ENCODE results near the gene COA8.
"Not testable (repeated sequence)": the region's sequence is repeated elsewhere in the genome, so short reads cannot be mapped to it uniquely, and the experiment has no call there.

Gene COA8

DNA sequence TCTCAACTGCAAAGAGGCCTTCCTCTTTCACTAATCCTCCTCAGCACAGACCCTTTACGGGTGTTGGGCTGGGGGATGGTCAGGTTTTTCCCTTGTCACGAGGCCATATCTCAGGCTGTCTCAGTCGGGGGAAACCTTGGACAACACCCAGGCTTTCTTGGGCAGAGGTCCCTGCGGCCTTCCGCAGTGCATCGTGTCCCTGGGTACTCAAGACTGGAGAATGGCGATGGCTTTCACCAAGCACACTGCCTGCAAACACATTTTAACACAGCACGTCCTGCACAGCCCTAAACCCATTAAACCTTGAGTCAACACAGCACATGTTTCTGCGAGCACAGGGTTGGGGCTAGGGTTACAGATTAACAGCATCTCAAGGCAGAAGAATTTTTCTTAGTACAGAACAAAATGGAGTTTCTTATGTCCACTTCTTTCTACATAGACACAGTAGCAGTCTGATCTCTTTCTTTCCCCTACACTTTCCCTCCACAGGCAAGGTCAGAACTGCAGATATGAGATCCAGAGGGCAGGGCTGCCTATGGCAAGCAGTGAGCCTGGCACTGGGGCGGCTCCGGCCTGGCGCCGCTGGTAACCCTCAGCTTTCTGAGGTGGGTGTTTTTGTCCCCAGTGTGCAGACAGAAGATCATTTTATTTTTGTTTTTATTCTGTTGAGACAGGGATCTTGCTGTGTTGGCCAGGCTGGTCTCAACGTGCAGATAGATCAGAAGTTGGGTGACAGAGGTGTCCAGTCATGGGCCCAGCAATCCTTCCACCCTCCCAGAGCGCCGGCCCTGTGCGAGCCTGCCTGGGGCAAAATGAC, 37.1 kb upstream of the COA8 start:
- DNase-seq (ENCODE audit: low read depth in 2 of 2) = not testable (repeated sequence)

DNA sequence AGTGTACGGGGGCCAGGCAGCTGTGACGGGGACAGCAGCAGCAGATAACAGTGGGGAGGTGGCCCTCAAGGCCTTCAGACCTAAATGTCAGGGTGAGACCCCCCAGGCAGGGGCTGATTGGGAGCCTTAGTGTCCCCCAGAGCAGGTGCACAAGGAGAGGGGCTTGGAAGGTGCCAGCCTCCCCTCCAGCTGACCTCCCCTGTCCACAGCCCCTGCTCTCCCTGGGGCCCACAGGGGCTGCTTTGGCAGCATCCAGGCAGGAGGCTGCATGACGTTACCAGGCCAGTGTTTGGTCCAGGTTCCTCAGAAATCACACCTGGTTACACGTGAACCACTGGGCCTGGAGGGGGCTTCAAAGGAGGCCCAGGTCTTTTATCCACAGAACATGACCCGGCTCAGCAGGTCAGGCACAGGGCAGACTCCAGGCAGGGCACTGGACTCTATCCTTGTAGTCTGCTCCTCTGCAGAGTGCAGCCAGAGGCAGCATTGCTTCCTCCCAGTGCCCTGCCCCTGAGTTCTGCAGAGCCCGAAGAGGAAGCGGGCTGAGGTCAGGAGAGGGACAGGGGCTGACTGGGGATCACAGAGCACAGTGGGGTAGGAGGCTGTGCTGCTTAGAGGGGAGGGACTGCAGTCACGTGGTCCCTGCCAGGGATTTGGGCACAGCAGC, 36.4 kb upstream of the COA8 start:
- DNase-seq (ENCODE audit: low read depth in 2 of 2) = no peak

DNA sequence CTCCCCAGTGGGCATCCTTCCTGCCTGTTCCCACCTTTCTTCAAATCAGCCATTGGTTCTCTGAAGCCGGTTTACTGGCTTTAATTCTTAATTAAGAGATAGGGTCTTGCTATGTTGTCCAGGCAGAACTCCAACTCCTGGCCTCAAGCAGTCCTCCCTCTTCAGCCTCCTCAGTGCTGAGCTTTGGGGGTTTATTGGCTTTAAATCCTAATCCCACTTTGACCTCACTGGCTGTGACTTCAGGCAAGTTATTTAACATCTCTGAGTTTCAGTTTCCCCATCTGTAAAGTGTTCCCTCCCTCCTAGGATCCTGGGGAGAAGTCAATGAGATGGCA, 35.9 kb upstream of the COA8 start:
- no peak for DNase-seq (ENCODE audit: low read depth in 2 of 2)

DNA sequence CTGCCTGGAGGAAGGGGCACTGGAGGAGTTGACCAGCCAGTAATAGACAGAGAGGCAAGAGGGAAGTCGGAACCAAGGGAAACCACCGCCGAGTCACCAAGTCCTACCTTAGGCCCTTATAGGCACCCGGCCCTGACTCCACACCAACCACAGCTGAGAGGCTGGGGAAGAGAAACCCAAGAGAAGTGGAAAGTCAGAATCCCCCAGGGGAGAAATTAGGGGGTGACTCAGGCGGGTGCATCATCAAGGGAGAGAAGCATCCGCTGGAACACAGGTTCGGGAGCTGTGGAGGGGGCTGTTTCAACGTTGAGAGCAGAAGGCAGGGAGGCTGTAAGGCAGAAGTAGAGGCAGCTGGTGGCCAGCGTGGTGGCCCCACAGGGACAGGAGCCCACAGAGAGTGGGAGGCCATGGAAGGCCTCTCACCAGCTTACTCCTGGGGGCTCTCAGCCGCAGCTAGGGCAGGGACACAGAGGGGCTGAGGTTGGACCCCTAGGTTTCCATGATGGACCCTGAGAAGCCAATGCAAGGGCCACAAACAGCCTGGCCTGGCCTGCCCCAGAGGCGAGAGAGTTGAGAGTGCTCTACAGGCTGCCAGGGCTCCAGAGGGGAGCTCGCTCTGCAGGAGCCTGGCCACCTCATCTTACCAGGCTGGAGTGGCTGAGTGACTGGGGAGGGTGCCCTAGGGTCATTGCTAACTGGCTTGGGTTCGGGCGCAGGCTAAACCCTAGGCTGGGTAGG, 35.2 kb upstream of the COA8 start:
- peak in 1 of 2 donors; percentile 23 for DNase-seq (ENCODE audit: low read depth in 2 of 2)

DNA sequence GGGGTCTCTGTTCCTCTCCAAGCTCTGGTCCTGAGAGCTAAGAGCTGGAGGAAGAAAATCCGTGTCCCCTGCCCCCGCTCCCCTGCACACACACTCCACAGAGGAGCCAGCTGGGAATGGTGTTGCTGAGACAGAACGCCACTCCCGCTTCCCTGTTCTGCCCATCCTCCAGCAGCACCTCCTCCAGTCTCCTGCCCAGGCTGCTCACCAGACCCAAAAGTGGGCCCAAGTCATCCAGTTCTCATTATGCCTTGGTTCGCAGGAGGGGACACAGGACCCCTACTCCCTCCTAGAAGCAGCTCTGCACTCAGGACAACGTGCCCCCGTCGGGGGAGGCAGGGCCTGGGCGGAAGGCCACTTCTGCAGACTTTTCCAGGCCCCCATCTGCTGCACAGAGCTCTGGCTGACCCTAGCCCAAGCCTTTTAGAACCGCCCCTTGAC, 34.6 kb upstream of the COA8 start:
- DNase-seq (ENCODE audit: low read depth in 2 of 2) = no peak

DNA sequence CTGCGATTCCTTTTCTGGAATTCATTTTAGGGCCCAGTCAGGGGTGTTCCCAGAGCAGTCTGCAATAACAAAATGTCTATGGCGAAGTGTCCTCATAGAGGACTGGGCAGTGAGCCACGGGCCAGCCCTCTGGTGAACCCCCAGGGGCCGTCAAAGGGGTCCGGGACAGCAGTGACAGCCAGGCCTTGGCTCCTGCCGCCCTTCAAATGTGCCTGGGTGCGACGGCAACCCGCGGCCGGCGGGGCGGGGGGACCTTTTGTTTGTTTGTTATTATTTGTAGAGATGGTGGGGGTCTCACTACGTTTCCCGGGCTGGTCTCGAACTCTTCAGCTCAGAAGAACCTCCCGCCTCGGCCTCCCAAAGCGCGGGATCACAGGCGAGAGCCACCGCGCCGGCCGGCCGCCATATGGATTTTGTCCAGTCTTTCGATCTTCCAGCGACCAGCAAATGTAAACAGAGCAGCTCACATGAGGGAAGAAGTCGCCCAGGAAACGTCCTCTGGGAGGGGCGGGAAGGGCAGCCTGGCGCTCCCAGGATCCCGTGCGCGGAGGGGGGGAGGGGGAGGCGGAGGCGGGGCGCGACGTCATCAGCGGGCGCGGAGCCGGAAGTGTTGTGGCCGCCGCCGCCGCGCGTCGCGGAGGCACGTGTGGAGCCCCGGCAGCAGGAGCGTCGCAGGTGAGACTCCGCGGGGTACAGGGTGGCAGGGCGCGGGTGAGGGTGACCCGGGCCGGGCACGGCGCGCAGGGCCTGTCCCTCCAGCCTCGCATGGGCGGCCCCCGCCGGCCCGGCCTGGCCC, 34.0 kb upstream of the COA8 start, which contains the start of gene TRMT61A:
TSS of gene TRMT61A (plus strand) at position 610 of the 796 bp plus-strand sequence. CDS start 783 bp downstream, outside the sequence.
- peak; percentile 54 to 66 for DNase-seq (ENCODE audit: low read depth in 2 of 2)

DNA sequence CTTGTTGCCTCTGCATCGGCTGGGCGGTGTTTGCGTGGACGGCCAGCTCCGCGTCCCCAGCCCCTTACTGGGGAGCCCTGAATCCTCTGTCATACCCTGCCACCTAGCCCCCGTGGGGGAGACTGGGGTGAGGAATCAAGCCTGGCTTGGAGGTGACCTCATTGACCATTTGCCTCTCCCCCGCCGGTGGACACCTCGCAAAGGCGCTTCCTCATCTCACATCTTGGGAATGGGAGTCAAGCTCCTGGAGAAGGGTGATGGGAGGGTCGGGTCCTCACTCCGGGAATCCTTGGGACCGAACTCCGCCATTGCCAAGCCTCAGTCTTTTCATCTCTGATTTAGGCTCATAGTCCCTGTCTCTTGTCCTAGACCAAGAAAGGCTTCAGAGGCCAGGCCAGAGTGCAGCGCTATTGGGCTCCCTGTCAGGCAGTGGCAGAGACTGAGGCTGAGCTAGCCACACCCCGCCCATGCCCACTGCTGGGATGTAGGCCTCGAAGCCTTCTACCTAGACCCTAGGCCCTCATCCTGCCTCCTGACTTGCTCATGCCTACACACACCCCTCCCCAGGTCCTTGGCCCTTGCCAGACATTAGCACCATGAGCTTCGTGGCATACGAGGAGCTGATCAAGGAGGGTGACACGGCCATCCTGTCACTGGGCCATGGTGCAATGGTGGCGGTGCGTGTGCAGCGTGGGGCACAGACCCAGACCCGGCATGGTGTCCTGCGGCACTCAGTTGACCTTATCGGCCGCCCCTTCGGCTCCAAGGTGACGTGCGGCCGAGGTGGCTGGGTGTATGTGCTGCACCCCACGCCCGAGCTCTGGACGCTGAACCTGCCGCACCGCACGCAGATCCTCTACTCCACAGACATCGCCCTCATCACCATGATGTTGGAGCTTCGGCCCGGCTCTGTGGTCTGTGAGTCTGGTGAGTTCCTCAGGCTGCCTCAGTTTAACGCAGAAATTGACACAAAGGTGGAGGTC, 33.1 kb upstream of the COA8 start:
- DNase-seq (ENCODE audit: low read depth in 2 of 2) = no peak

DNA sequence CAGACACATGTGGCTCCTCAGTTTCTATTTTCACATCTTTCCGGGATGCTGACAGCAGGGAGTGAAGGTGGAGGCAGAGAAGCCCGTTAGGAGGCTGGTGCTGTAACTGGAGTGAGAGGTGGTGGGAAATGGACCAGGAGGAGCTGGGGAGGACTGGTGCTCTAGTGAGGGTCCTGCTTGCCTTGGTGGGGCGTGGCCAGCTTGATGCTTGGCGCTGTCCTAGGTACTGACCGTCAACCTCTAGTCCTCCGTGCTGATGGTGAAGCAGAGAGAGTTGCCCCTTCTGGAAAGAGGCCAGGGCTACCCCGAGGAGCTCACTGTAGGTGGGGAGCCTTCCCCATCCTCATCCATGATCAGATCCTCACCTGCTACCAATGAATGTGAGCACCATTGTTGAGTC, 32.4 kb upstream of the COA8 start:
- no peak for DNase-seq (ENCODE audit: low read depth in 2 of 2)

DNA sequence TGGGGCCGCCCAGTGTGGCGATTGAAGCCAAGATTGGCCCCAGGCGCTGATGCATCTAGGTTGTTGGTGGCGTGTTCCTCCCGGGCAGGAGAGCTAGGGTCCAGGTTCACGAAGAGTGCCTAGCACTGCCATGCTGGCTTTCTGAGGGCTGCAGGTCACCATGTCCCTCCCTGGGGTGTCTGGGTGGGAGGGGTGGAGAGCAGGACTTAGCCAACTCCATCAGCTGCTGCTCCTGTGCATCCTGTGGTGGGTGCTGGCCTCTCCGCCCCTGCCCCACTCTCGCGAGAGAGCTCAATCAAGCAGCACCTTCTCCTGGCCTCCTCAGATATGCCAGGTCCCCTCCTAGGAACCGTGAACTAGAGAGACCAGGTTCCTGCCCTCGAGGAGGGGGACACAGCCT, 31.9 kb upstream of the COA8 start:
- DNase-seq (ENCODE audit: low read depth in 2 of 2) = no peak

DNA sequence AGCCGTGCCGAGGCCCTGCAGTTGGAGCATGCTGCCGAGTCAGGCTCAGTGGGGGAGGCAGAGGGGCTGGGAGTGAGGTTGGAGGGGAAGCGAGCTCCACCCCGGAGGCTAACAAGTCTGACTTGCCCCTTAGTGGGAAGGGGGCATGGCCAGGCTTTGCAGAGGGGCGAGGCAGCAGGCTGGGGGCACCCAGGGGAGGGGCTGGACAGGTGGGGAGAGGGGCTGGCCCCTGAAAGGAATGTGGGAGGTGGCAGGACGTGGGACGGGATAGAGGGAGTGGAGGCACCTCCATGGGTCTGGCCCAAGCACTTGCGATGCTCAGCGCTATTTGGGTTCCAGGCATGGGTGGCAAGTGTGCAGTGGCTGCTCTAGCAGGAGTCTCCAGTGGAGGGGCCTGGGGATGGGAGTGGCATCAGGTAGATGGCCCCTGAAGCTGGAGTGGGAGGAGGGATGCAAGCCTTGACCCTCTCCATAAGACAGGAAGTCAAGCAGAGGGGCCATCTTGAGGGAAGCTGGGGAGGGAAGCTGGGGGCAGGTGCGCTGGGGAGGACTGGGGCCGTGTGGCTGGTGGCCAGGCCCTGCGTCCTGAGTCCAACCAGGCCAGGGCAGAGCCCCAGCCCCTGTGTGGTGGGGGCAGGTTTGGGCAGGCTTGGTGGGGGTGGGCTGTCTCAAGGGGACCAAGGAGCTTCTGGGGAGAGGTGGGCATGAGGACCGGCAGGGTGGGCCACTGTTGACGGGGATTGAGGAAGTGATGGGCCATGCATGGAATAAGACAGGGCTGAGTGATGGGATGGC, 31.1 kb upstream of the COA8 start:
- no peak for DNase-seq (ENCODE audit: low read depth in 2 of 2)

DNA sequence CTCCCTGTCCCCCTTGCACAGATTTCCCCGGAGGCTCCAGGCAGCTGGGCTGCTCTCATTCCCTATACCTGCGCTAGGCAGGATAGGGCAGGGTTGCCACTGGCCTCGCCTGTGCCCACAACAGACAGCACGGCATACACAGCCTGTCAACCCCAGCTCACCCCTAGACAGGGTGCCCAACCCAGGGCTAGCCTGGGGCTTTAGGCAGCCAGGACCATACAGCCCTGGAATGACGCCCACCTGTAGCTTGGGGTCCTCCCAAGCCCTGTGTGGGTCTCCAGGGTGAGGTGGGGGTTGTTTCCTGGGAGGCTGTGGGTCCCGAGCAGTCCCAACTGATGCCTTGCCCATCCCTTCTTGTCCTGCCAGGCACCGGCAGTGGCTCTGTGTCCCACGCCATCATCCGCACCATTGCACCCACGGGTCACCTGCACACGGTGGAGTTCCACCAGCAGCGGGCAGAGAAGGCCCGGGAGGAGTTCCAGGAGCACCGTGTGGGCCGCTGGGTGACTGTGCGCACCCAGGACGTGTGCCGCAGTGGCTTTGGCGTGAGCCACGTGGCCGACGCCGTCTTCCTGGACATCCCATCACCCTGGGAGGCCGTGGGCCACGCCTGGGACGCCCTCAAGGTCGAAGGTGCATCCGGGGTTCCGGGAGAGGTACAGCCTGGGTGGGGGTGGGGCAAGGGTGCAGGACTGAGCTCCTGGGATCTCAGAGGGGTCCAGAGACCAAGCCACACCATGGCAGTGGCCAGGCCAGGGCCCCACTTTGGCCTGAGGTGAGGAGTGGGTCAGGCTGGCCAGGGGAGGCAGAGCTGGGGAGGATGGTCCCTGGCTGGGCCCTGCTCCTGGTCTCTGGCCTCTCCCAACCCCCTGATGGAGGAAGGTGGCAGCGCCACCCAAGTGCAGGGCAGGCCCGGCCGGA, 30.3 kb upstream of the COA8 start:
- no peak for DNase-seq (ENCODE audit: low read depth in 2 of 2)

DNA sequence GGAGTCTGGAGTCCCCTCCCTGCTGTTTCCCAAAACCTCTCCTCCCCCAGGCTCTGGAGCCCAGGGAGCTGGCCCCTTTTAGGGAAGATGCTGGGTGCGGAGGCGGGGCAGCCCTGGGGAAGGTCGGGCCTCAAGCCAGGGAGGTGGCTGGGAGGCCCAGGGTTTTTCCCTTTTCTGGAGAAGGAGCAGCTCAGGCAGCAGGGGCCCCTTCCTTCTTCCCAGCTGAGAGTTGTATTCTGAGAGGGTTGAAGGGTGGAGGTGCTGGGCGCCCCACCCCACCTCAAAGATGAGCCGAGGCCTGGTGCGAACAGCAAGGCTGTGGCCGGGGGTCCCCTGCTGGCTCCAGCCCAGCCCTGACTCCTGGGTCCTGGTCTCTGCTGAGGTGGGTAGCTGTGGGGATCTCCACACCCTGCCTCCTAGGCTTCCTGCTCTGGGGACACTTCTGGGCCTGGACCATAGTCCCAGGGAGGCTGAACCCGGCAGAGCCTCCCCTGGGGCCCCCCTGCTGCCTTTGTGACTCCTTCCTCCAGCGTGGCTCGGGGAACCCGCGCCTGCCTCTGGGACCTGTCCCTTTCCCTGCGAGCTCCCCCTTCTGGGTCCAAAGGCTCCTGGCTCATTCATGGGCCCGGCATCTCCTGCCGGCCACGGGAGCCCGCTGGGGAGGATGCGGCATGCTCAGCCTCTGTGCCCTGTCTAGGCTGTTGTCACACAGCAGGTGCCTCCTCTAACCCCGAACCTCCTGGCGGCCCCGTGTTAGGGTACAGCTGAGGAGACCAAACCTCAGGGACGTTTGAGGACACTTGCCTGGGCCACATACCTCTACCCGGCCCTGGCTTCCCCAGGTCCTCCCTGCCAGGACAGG, 29.4 kb upstream of the COA8 start:
- DNase-seq (ENCODE audit: low read depth in 2 of 2) = no peak

DNA sequence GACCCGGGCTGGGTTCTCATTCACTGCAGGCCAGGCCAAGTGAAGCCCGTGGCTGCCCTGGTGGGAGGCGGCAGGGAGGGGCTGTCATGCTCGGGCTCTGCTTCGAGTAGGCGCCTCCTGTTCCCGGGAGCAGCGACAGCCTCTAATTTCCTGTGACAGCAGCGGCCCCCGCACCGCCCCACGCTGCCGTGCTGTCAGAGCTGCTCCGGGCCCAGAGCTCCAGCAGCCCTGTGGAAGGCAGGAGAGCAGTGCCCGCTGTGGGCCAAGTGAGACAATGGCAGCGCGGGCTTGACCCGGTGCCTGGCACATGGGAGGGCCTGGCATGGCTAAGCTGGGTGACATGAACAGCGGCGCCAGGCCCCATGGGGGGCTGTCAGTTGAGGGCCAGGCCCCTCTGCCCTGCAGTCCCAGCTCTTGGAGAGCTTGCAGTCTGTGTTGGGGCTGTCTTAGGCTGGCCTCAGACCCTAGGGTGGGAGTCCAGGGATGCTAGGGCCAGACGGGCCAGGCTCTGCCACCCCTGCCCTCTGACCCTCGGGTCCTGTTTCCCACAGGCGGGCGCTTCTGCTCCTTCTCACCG, 28.7 kb upstream of the COA8 start:
- no peak for DNase-seq (ENCODE audit: low read depth in 2 of 2)

DNA sequence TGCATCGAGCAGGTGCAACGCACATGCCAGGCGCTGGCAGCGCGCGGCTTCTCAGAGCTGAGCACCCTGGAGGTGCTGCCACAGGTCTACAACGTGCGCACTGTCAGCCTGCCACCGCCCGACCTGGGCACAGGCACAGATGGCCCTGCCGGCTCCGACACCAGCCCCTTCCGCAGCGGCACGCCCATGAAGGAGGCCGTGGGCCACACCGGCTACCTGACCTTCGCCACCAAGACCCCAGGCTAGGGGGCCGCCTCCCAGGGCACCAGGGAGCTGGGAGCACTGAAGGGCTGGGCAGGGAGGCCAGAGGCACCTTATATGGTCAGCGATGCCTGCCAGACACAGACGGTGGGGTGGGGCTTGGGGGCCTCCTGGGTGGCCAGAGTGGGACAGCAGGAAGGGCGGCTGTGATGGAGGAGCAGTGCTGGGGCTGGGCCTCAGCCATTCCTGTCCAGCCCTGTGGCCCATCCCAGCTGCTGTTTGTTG, 28.1 kb upstream of the COA8 start:
- no peak for DNase-seq (ENCODE audit: low read depth in 2 of 2)

DNA sequence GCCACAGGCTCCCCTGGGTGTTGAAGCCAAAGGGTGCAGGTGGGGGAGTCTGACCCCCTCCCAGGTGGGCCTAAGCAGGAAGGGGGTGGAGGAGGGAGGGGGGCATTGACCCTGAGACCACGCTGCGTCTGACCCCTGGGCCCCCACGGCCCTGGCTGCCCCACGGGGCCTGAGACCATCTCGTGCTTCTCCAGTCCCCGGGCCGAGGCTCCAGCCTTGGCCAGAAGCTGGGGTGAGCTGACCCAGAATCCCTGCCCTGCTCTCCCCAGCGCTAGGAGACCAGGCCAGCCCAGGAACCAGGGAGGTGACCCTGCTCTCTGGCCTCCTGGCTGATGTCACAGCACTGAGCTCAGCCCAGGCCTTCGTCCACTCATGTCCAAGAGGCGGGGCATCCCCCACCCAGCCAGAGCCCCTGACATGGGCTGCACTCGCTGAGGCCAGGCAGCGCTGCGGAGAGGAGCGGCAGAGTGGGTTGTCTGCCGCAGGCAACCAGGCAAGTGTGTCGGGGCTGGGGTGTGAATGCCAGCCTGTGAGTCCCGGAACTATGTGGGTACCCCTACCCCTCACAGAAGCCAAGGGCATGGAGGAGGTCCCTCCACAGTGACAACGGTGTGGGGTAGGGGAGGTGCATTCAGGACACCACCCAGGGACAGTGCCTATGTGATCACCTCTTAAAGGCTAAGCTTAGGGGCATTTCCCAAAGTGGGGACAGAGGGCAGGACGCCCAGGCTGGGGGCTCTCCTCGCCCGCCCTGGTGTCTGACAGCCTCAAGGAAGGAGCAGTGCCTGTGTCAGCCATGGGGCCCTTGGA, 27.5 kb upstream of the COA8 start:
- DNase-seq (ENCODE audit: low read depth in 2 of 2) = no peak

DNA sequence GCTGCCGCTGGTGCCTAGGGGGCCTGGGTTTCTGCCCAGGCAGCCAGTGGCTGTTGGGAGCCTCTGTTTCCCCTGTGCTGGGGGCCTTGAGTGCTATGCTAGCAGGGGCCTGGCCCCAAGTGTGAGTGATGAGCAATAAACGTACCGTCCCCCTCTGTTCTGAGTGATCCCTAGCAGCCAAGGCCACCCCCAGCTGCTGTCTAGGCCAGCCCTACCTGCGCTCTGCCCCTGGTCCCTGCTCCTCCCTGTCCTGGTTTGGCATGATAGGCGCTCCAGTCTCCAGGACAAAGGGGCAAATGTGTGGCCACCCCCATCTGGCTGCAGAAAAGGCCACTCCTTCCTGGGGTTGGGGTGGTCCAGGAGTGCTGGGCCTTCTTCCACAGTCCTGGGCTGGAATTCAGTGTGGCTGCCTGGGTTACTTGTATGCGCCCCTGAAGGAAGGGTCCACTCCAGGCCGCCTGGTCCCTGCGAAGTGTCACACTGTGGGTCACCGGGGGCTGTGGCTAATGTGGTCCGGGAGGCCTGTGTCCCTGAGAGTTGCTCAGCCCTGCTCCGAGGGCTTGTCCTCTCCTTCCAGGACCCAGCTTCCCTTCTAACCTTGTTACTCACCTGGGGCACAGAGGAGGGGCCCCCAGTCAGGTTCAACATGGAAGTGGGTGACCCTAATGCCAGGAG, 26.7 kb upstream of the COA8 start:
- DNase-seq (ENCODE audit: low read depth in 2 of 2) = no peak

All from stimulated activated CD4-positive, alpha-beta T cell treated with anti-CD3 and anti-CD28 coated beads, Interleukin-15, amount 100 ng/mL, for 48 hours (primary cell).